ENCODE data around the gene MIPOL1.
"Not testable (repeated sequence)": the region's sequence is repeated elsewhere in the genome, so short reads cannot be mapped to it uniquely, and the experiment has no call there.

Gene MIPOL1

GRCh38 chr14:37278636-37279538 is 81.2 kb downstream of the MIPOL1 start:
- POLR2A ChIA-PET, result no interaction called here
- CTCF ChIA-PET, result interaction anchor here (0.8 to 1.0 kb wide), 2 partner anchors 9 to 13 kb away, joined by 3 read pairs; no protein-coding TSS in a partner anchor
- no peak for DNase-seq (ENCODE audit: extremely low spot score)
- TF ChIP-seq CTCF (IDR thresholded peaks at IDR 0.05; ENCODE audit: control extremely low read depth, extremely low read depth, low read depth, missing control alignments), result no peak

GRCh38 chr14:37279818-37280217 is 82.1 kb downstream of the MIPOL1 start:
- TF ChIP-seq CTCF (IDR thresholded peaks at IDR 0.05; ENCODE audit: control extremely low read depth, extremely low read depth, low read depth, missing control alignments), result no peak
- CTCF ChIA-PET, result interaction anchor here (0.6 to 1.0 kb wide), 2 partner anchors 9 to 12 kb away, joined by 3 read pairs; no protein-coding TSS in a partner anchor
- POLR2A ChIA-PET, result no interaction called here
- no peak for DNase-seq (ENCODE audit: extremely low spot score)

- POLR2A ChIA-PET, result no interaction called here
- CTCF ChIA-PET, result no interaction called here
- no peak for TF ChIP-seq CTCF (IDR thresholded peaks at IDR 0.05; ENCODE audit: control extremely low read depth, extremely low read depth, low read depth, missing control alignments)
- DNase-seq (ENCODE audit: extremely low spot score), result no peak
Measured at GRCh38 chr14:37284760-37285159, 87.0 kb downstream of the MIPOL1 start.

GRCh38 chr14:37285220-37285619 is 87.5 kb downstream of the MIPOL1 start:
- CTCF ChIA-PET, result no interaction called here
- no peak for TF ChIP-seq CTCF (IDR thresholded peaks at IDR 0.05; ENCODE audit: control extremely low read depth, extremely low read depth, low read depth, missing control alignments)
- no peak for DNase-seq (ENCODE audit: extremely low spot score)
- POLR2A ChIA-PET, result no interaction called here

- ChIA-PET POLR2A (no interaction called here), CTCF (no interaction called here)
- no peak for TF ChIP-seq CTCF (IDR thresholded peaks at IDR 0.05; ENCODE audit: control extremely low read depth, extremely low read depth, low read depth, missing control alignments)
- no peak for DNase-seq (ENCODE audit: extremely low spot score)
Measured at GRCh38 chr14:37289688-37290087, 92.0 kb downstream of the MIPOL1 start.

- CTCF ChIA-PET; DNase-seq (ENCODE audit: extremely low spot score); POLR2A ChIA-PET: not testable (repeated sequence)
Measured at GRCh38 chr14:37295262-37295661, 97.5 kb downstream of the MIPOL1 start.

GRCh38 chr14:37311252-37311651 is 113.5 kb downstream of the MIPOL1 start:
- ChIA-PET POLR2A (no interaction called here), CTCF (no interaction called here)
- no peak for TF ChIP-seq CTCF (IDR thresholded peaks at IDR 0.05; ENCODE audit: control extremely low read depth, extremely low read depth, low read depth, missing control alignments)
- DNase-seq (ENCODE audit: extremely low spot score), result no peak

Data from GM10248 (cell line).